ENCODE measurements around the gene TMEM26. TPM values are rescaled to one million over a fixed set of nuclear protein-coding genes. Genes with fewer than 3 reads are reported as not detected.
"Not testable (repeated sequence)": the region's sequence is repeated elsewhere in the genome, so short reads cannot be mapped to it uniquely, and the experiment has no call there.

TMEM26 gene
- total RNA-seq, 1 donor from 2014 or later, result not detected

GRCh38 chr10:61385231-61386001 lies 67.8 kb downstream of the TMEM26 start:
- no peak for TF ChIP-seq CTCF (IDR thresholded peaks at IDR 0.05)
- Histone ChIP-seq H3K36me3 (no peaks in the 10 kb centered on the region), H3K4me1 (no peaks in the 10 kb centered on the region), H3K9me3 (no peaks in the 10 kb centered on the region), H3K27ac (no peak overlapping the region), H3K27me3 (no peaks in the 10 kb centered on the region), H3K4me3 (no peak overlapping the region)
- intact Hi-C loops (cut with DNase I), result no loop called here
- no peak for DNase-seq (ENCODE audit: low spot score in 2 of 2)

- H3K27me3 ChIP-seq; H3K9me3 ChIP-seq; intact Hi-C loops (cut with DNase I); DNase-seq (ENCODE audit: low spot score in 2 of 2); H3K4me3 ChIP-seq; H3K4me1 ChIP-seq; H3K36me3 ChIP-seq; H3K27ac ChIP-seq: not testable (repeated sequence)
Measured at GRCh38 chr10:61381153-61381552, 72.0 kb downstream of the TMEM26 start.

- H3K27me3 ChIP-seq, result no peaks in the 10 kb centered on the region
- no peaks in the 10 kb centered on the region for H3K36me3 ChIP-seq
- DNase-seq (ENCODE audit: low spot score in 2 of 2), result no peak
- H3K27ac ChIP-seq, result no peak overlapping the region
- no peaks in the 10 kb centered on the region for H3K4me1 ChIP-seq
- intact Hi-C loops (cut with DNase I), result no loop called here
- TF ChIP-seq CTCF (IDR thresholded peaks at IDR 0.05), result no peak
- H3K9me3 ChIP-seq, result peaks cover 0 to 8% of the 10 kb centered on the region in 2 donors
- H3K4me3 ChIP-seq, result no peak overlapping the region
Measured at GRCh38 chr10:61378865-61379264, 74.3 kb downstream of the TMEM26 start.

DNA sequence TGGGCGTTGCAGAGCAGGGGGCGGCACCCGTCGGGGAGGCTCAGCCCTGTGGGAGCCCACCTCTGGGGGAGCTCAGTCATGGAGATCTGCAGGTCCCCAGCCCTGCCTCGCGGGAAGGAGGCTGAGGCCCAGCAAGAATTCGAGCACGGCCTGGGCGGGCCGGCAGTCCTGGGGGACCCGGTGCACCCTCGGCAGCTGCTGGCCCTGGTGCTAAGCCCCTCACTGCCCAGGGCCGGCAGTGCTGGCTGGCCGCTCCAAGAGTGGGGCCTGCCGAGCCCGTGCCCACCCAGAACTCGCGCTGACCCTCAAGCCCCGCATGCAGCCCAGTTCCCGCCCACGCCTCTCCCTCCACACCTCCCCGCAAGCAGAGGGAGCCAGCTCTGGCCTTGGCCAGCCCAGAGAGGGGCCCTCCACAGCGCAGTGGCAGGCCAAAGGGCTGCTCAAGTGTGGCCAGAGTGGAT lies 76.2 kb downstream of the TMEM26 start:
- Histone ChIP-seq H3K9me3 (peaks cover 0 to 8% of the 10 kb centered on the region in 2 donors), H3K27me3 (no peaks in the 10 kb centered on the region), H3K4me3 (no peak overlapping the region), H3K27ac (no peak overlapping the region), H3K4me1 (no peaks in the 10 kb centered on the region), H3K36me3 (no peaks in the 10 kb centered on the region)
- no peak for TF ChIP-seq CTCF (IDR thresholded peaks at IDR 0.05)
- intact Hi-C loops (cut with DNase I), result no loop called here
- DNase-seq (ENCODE audit: low spot score in 2 of 2), result no peak

DNA sequence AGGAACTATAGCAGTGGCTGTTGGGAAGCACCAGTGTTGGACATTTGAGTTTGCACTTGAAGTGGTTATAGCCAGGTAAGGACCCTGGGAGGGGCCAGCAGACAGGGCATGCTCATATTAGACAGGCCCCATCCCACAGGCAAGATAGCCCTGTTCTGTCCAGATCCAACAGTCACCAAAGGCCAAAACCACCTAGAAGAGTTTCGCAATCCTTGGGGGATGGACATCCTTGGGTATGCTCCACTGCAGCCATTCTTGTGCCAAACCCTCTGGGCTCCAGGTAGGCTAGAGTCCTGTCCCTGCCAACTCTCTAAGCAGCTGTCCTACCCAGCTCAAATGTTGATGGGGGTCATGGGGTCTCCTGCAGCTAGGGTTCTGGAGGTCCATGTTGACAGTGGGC lies 76.8 kb downstream of the TMEM26 start:
- Histone ChIP-seq H3K9me3 (peaks cover 0 to 8% of the 10 kb centered on the region in 2 donors), H3K4me3 (no peak overlapping the region), H3K4me1 (no peaks in the 10 kb centered on the region), H3K27ac (no peak overlapping the region), H3K36me3 (no peaks in the 10 kb centered on the region), H3K27me3 (no peaks in the 10 kb centered on the region)
- no peak for TF ChIP-seq CTCF (IDR thresholded peaks at IDR 0.05)
- intact Hi-C loops (cut with DNase I), result no loop called here
- no peak for DNase-seq (ENCODE audit: low spot score in 2 of 2)

- no peak for TF ChIP-seq CTCF (IDR thresholded peaks at IDR 0.05)
- Histone ChIP-seq H3K27ac (no peak overlapping the region), H3K4me3 (no peak overlapping the region), H3K36me3 (no peaks in the 10 kb centered on the region), H3K27me3 (no peaks in the 10 kb centered on the region), H3K4me1 (no peaks in the 10 kb centered on the region), H3K9me3 (no peaks in the 10 kb centered on the region)
- no peak for DNase-seq (ENCODE audit: low spot score in 2 of 2)
- intact Hi-C loops (cut with DNase I), result no loop called here
Measured at GRCh38 chr10:61366365-61366764, 86.8 kb downstream of the TMEM26 start.

Data from ascending aorta (tissue), 2 donors.